CD14-positive monocyte (primary cell): Measurements from ENCODE around the gene PPP6R3. TPM values are rescaled to one million over a fixed set of nuclear protein-coding genes. Genes with fewer than 3 reads are reported as not detected.
"Not testable (repeated sequence)": the region's sequence is repeated elsewhere in the genome, so short reads cannot be mapped to it uniquely, and the experiment has no call there.

Source experiments
- DNase-seq, 3 donors: peaks; one replicate each; pipeline ENCODE4 v3.0.0-alpha.2; 2011 to 2022
- H2AFZ ChIP-seq: 2 replicates; pipeline ENCODE4 v1.6.0; 2012; ENCODE audit warnings: mild to moderate bottlenecking, low read depth, low read length, inconsistent platforms; ENCODE audit not compliant: insufficient read depth, poor library complexity, severe bottlenecking
- H3K27ac ChIP-seq, 2 donors: 1 replicate in 1 of 2; 2 replicates in 1 of 2; pipeline ENCODE4 v1.5.1; 2012 to 2013; ENCODE audit warnings: low read length in 2 of 2, control low read depth in 1 of 2, inconsistent platforms in 1 of 2, low read depth in 1 of 2, mild to moderate bottlenecking in 1 of 2
- H3K27me3 ChIP-seq, 2 donors: one replicate each; pipeline versions ENCODE4 v1.6.0 to v1.6.1; 2011 to 2013; ENCODE audit warnings: low read length in 2 of 2; ENCODE audit not compliant: control insufficient read depth in 2 of 2, insufficient read depth in 2 of 2
- H3K36me3 ChIP-seq, 2 donors: replicated peaks in 1 of 2; 1 replicate in 1 of 2; 2 replicates in 1 of 2; pipeline versions ENCODE4 v1.5.1 to v1.6.1; 2012 to 2013; ENCODE audit warnings: low read length in 2 of 2, control low read depth in 1 of 2, inconsistent platforms in 1 of 2, mild to moderate bottlenecking in 1 of 2; ENCODE audit not compliant: insufficient read depth in 2 of 2, control insufficient read depth in 1 of 2
- H3K4me1 ChIP-seq, 2 donors: 1 replicate in 1 of 2; 2 replicates in 1 of 2; pipeline versions ENCODE4 v1.5.1 to v1.6.1; 2012 to 2013; ENCODE audit warnings: low read length in 2 of 2, control low read depth in 1 of 2, inconsistent platforms in 1 of 2, mild to moderate bottlenecking in 1 of 2, moderate library complexity in 1 of 2; ENCODE audit not compliant: insufficient read depth in 2 of 2, control insufficient read depth in 1 of 2
- H3K4me2 ChIP-seq: replicated peaks from 2 replicates; pipeline ENCODE3; 2012; ENCODE audit warnings: low read length, moderate library complexity, mild to moderate bottlenecking; ENCODE audit not compliant: poor library complexity, severe bottlenecking; ENCODE audit errors: extremely low read depth
- H3K4me3 ChIP-seq, 3 experiments: fragments of 200-600 bp in 1 of 3; sonication (generic) in 1 of 3; replicated peaks in 1 of 3; 1 replicate in 2 of 3; 2 replicates in 1 of 3; pipeline ENCODE4 v1.5.1; 2011 to 2013; ENCODE audit warnings: low read length in 3 of 3, mild to moderate bottlenecking in 3 of 3, control low read depth in 2 of 3, low read depth in 2 of 3, inconsistent platforms in 1 of 3, moderate library complexity in 1 of 3
- H3K79me2 ChIP-seq: 2 replicates; pipeline ENCODE4 v1.6.0; 2012; ENCODE audit warnings: mild to moderate bottlenecking, control low read depth, inconsistent platforms, low read length, moderate library complexity; ENCODE audit not compliant: insufficient read depth
- H3K9ac ChIP-seq: 2 replicates; pipeline ENCODE4 v1.6.0; 2017; ENCODE audit warnings: low read length, mild to moderate bottlenecking; ENCODE audit not compliant: insufficient read depth, poor library complexity, severe bottlenecking
- H3K9me3 ChIP-seq, 2 donors: replicated peaks in 1 of 2; 1 replicate in 1 of 2; 2 replicates in 1 of 2; pipeline versions ENCODE4 v1.5.1 to v1.6.1; 2012 to 2013; ENCODE audit warnings: low read length in 2 of 2, control low read depth in 1 of 2; ENCODE audit not compliant: control insufficient read depth in 1 of 2, insufficient read depth in 1 of 2
- H4K20me1 ChIP-seq: 2 replicates; pipeline ENCODE4 v1.6.0; 2012; ENCODE audit warnings: mild to moderate bottlenecking, low read length, control low read depth, moderate library complexity; ENCODE audit not compliant: insufficient read depth
- H3K27ac Mint-ChIP-seq, 7 donors: one replicate each; pipeline ENCODE4 v1.8.0; 2020; ENCODE audit warnings: mild to moderate bottlenecking in 7 of 7, mixed read lengths in 7 of 7, moderate library complexity in 6 of 7, inconsistent platforms in 2 of 7
- H3K27me3 Mint-ChIP-seq, 3 donors: one replicate each; pipeline ENCODE4 v1.8.0; 2021 to 2022; ENCODE audit warnings: low read depth in 3 of 3, mild to moderate bottlenecking in 3 of 3, mixed read lengths in 3 of 3, moderate library complexity in 3 of 3, inconsistent platforms in 1 of 3
- H3K36me3 Mint-ChIP-seq, 2 donors: one replicate each; pipeline ENCODE4 v1.8.0; 2020; ENCODE audit warnings: mixed read lengths in 2 of 2, inconsistent platforms in 1 of 2, mild to moderate bottlenecking in 1 of 2
- H3K4me1 Mint-ChIP-seq: one replicate; pipeline ENCODE4 v1.8.0; 2020; ENCODE audit warnings: mild to moderate bottlenecking, mixed read lengths
- H3K4me3 Mint-ChIP-seq, 2 donors: one replicate each; pipeline ENCODE4 v1.8.0; 2020; ENCODE audit warnings: mild to moderate bottlenecking in 2 of 2, mixed read lengths in 2 of 2, moderate library complexity in 1 of 2
- H3K9me3 Mint-ChIP-seq, 7 donors: one replicate each; pipeline ENCODE4 v1.8.0; 2020 to 2022; ENCODE audit warnings: mixed read lengths in 7 of 7, mild to moderate bottlenecking in 6 of 7, moderate library complexity in 6 of 7, inconsistent platforms in 2 of 7
- CTCF ChIP-seq: fragments of 200-600 bp; IDR thresholded peaks from one replicate; pipeline ENCODE4 v1.8.0; 2022; ENCODE audit warnings: antibody characterized with exemption, mild to moderate bottlenecking
- WGBS: methylation state at CpG from one replicate; pipeline ENCODE4 v1.1.5; 2013; ENCODE audit warnings: missing lambda C conversion rate; ENCODE audit not compliant: insufficient coverage; 5-methylcytosine and 5-hydroxymethylcytosine counted together
- intact Hi-C, 2 donors: fragments of 100-400 bp; cut with micrococcal nuclease; formaldehyde crosslinking; loops; one replicate each; pipeline versions ENCODE4 v1.15.0 to v1.15.1; 2023
- polyA plus RNA-seq, 3 donors: library from polyadenylated mRNA; depleted of rRNA in 1 of 3; unstranded in 2 of 3; stranded (reverse) in 1 of 3; fragments of 300-500 nt in 2 of 3; fragments of >200 nt in 1 of 3; fragmentation: Illumina TruSeq in 2 of 3; gene quantifications; 1 replicate in 2 of 3; 2 replicates in 1 of 3; pipeline ENCODE4 v1.2.3, GENCODE V29; 2012 to 2021

PPP6R3 gene
- polyA plus RNA-seq, 3 donors, result 22.9 to 39.4 (median 38.1) TPM

- 88% methylated on average over 1 of the region's 1 CpG for WGBS
- Histone ChIP-seq H2AFZ (no peak overlapping the region), H3K9ac (no peak overlapping the region), H3K4me1 (peaks cover 37 to 40% of the 10 kb centered on the region in 2 donors), H3K9me3 (no peaks in the 10 kb centered on the region), H3K79me2 (peaks cover 94% of the 10 kb centered on the region), H4K20me1 (peaks cover 91% of the 10 kb centered on the region), H3K4me3 (no peak overlapping the region), H3K27me3 (no peaks in the 10 kb centered on the region), H3K36me3 (peaks cover 0 to 2% of the 10 kb centered on the region in 2 donors), H3K4me2 (no peak overlapping the region), H3K27ac (no peak overlapping the region)
- TF ChIP-seq CTCF, result no peak
- Mint-ChIP-seq H3K4me3 (no peak overlapping the region), H3K36me3 (peaks cover 5 to 25% of the 10 kb centered on the region in 2 donors), H3K27me3 (no peaks in the 10 kb centered on the region), H3K9me3 (peaks cover 0 to 3% (median 0%) of the 10 kb centered on the region in 7 donors), H3K4me1 (peaks cover 57% of the 10 kb centered on the region), H3K27ac (peak overlapping the region in 1 of 7 donors; percentile 50)
- no peak for DNase-seq
- intact Hi-C loops, result no loop called here
These were observed 13.1 kb downstream of the PPP6R3 start for GRCh38 chr11:68473693-68474092.

GRCh38 chr11:68475626-68476025 lies 15.1 kb downstream of the PPP6R3 start:
- H3K4me3 ChIP-seq, H3K4me2 ChIP-seq, H3K27me3 ChIP-seq, intact Hi-C loops, H3K27me3 Mint-ChIP-seq, H3K9ac ChIP-seq, H3K27ac ChIP-seq, H3K36me3 ChIP-seq, DNase-seq, H3K9me3 Mint-ChIP-seq, H3K4me3 Mint-ChIP-seq, H2AFZ ChIP-seq, H3K27ac Mint-ChIP-seq, H3K9me3 ChIP-seq: not testable (repeated sequence)
- peaks cover 91% of the 10 kb centered on the region for H4K20me1 ChIP-seq
- peaks cover 94% of the 10 kb centered on the region for H3K79me2 ChIP-seq
- Mint-ChIP-seq H3K36me3 (peaks cover 8 to 18% of the 10 kb centered on the region in 2 donors), H3K4me1 (peaks cover 44% of the 10 kb centered on the region)
- WGBS, result over 99% methylated on average over 15 of the region's 34 CpGs
- H3K4me1 ChIP-seq, result peaks cover 21 to 22% of the 10 kb centered on the region in 2 donors
